Mesendoderm (in vitro differentiated cells): ENCODE results near the gene TOMM22.

Experiments
- DNase-seq: peaks from one replicate; pipeline ENCODE4 v3.0.0; 2013
- H2AK5ac ChIP-seq: 2 replicates; pipeline ENCODE4 v1.6.1; 2013; ENCODE audit warnings: low read length, inconsistent platforms
- H2BK120ac ChIP-seq: 2 replicates; pipeline ENCODE4 v1.6.1; 2013; ENCODE audit warnings: low read depth, mild to moderate bottlenecking, low read length, moderate library complexity, mixed read lengths
- H2BK15ac ChIP-seq: replicated peaks from 2 replicates; pipeline ENCODE4 v1.6.1; 2013; ENCODE audit warnings: low read depth, mild to moderate bottlenecking, moderate library complexity
- H2BK5ac ChIP-seq: 2 replicates; pipeline ENCODE4 v1.6.1; 2013; ENCODE audit warnings: low read length, inconsistent platforms
- H3K18ac ChIP-seq: 2 replicates; pipeline ENCODE4 v1.6.1; 2013; ENCODE audit warnings: mild to moderate bottlenecking, low read length, mixed read lengths
- H3K23ac ChIP-seq: one replicate; pipeline ENCODE4 v1.6.1; 2013; ENCODE audit warnings: low read length
- H3K27ac ChIP-seq: 2 replicates; pipeline ENCODE4 v1.5.1; 2013; ENCODE audit warnings: low read depth, mild to moderate bottlenecking, inconsistent platforms, low read length, moderate library complexity
- H3K27me3 ChIP-seq: 2 replicates; pipeline ENCODE4 v1.6.1; 2013; ENCODE audit warnings: low read length, control low read depth, mild to moderate bottlenecking, inconsistent platforms; ENCODE audit not compliant: insufficient read depth, poor library complexity
- H3K36me3 ChIP-seq: 2 replicates; pipeline ENCODE4 v1.6.1; 2013; ENCODE audit warnings: low read length, inconsistent platforms; ENCODE audit not compliant: control insufficient read depth, insufficient read depth
- H3K4ac ChIP-seq: one replicate; pipeline ENCODE4 v1.6.1; 2013; ENCODE audit warnings: low read depth, mild to moderate bottlenecking, low read length, moderate library complexity
- H3K4me1 ChIP-seq: 2 replicates; pipeline ENCODE4 v1.6.1; 2013; ENCODE audit warnings: low read depth, low read length, inconsistent platforms; ENCODE audit not compliant: control insufficient read depth
- H3K4me2 ChIP-seq: 2 replicates; pipeline ENCODE4 v1.6.1; 2013; ENCODE audit warnings: low read length
- H3K4me3 ChIP-seq: 2 replicates; pipeline ENCODE4 v1.5.1; 2013; ENCODE audit warnings: mild to moderate bottlenecking, low read length
- H3K56ac ChIP-seq: one replicate; pipeline ENCODE4 v1.6.1; 2013; ENCODE audit warnings: low read length
- H3K79me1 ChIP-seq: 2 replicates; pipeline ENCODE4 v1.6.1; 2013; ENCODE audit warnings: low read length, inconsistent platforms
- H3K79me2 ChIP-seq: 2 replicates; pipeline ENCODE4 v1.6.1; 2013; ENCODE audit warnings: mild to moderate bottlenecking, low read length; ENCODE audit not compliant: control insufficient read depth, insufficient read depth
- H3K9ac ChIP-seq: 2 replicates; pipeline ENCODE4 v1.6.1; 2013; ENCODE audit warnings: low read length, inconsistent platforms
- H4K5ac ChIP-seq: one replicate; pipeline ENCODE4 v1.6.1; 2013; ENCODE audit warnings: low read length
- H4K8ac ChIP-seq: one replicate; pipeline ENCODE4 v1.6.1; 2013; ENCODE audit warnings: low read depth, mild to moderate bottlenecking, control low read depth, low read length, moderate library complexity
- WGBS: extraction: QIAGEN DNeasy Blood & Tissue Kit; methylation state at CpG from one replicate; pipeline ENCODE4 v1.1.7; 2013; ENCODE audit warnings: low lambda C conversion rate, missing lambda C conversion rate; ENCODE audit not compliant: insufficient coverage; ENCODE audit errors: extremely low coverage; 5-methylcytosine and 5-hydroxymethylcytosine counted together

Gene TOMM22

GRCh38 chr22:38656256-38657044 lies 25.3 kb upstream of the TOMM22 start, which contains the start of the genes CBY1 and FAM227A:
TSS of gene CBY1 (plus strand) at chr22:38656638. CDS start at chr22:38668055, 11,417 bp downstream.
TSS of gene FAM227A (minus strand) at chr22:38656392. CDS start at chr22:38650168, 6,224 bp downstream.
- no CpG with 5 or more reads among the region's 66 CpGs for WGBS
- Histone ChIP-seq H3K79me2 (no peaks in the 10 kb centered on the region), H3K23ac (no peak within 1 kb of the TSS), H3K4me2 (peak within 1 kb of the TSS; percentile 88), H2BK120ac (no peak within 1 kb of the TSS), H3K79me1 (peaks cover 2% of the 10 kb centered on the region), H3K9ac (peak within 1 kb of the TSS; percentile 86), H4K8ac (no peak within 1 kb of the TSS), H3K4ac (no peak within 1 kb of the TSS), H3K4me1 (no peaks in the 10 kb centered on the region), H3K27ac (peak within 1 kb of the TSS; percentile 32), H2BK15ac (no peak within 1 kb of the TSS), H3K36me3 (no peaks in the 10 kb centered on the region), H3K27me3 (no peaks in the 10 kb centered on the region), H3K18ac (peak within 1 kb of the TSS; percentile 52), H3K56ac (peak within 1 kb of the TSS; percentile 95), H2AK5ac (no peak within 1 kb of the TSS), H4K5ac (no peak within 1 kb of the TSS), H3K4me3 (peak within 1 kb of the TSS; percentile 90), H2BK5ac (peak within 1 kb of the TSS; percentile 93)
- peak; percentile 97 for DNase-seq

DNA sequence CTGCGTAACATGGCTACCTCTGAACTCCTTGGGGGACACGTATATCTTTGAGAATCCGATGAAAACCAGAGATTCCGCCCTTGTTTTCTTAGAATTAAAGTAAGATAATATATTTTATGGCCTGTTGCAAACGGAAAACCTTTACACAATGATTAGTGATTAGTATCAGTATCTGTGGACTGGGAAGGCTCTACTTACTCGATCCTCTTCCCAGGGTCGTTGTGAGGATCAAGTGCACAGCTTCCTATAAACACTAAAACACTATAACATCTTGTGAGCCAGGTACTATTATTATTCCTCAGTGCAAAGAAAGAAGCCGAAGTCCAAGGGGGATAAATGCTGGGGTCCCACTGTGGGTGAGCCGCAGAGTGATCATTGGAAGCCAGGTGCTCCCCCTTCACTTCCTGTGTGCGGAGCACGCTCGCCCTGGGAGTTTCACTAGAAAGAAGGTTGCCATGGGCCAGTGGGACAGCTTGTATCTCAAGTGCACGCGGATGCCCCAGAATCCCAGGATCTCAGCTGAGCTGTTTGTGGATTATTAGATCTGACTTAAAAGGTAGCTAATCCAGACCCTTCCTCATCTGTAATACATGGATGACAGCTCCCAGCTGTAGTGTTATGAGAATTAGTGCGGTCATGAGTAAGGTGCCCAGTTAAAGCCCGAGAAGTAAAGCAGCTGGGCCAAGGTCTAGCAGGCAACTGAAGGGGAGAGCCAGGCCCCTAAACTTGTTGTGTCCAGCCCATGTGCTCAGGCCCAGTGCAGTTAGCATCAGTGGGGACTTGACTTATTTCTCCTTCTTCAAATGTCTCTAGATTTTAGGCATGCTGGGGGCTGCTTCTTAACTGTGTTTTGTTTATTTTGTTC lies 24.5 kb upstream of the TOMM22 start:
- no peak overlapping the region for H2AK5ac ChIP-seq
- H3K4me3 ChIP-seq, result peak overlapping the region; percentile 90
- peak overlapping the region; percentile 95 for H3K56ac ChIP-seq
- peaks cover 2% of the 10 kb centered on the region for H3K79me1 ChIP-seq
- no peak overlapping the region for H3K23ac ChIP-seq
- H2BK120ac ChIP-seq, result no peak overlapping the region
- H3K4me2 ChIP-seq, result peak overlapping the region; percentile 88
- H3K18ac ChIP-seq, result no peak overlapping the region
- peak; percentile 51 for DNase-seq
- no peaks in the 10 kb centered on the region for H3K27me3 ChIP-seq
- H3K4me1 ChIP-seq, result no peaks in the 10 kb centered on the region
- no peak overlapping the region for H2BK5ac ChIP-seq
- H3K4ac ChIP-seq, result no peak overlapping the region
- WGBS, result no CpG with 5 or more reads among the region's 16 CpGs
- no peak overlapping the region for H4K5ac ChIP-seq
- H2BK15ac ChIP-seq, result no peak overlapping the region
- H4K8ac ChIP-seq, result no peak overlapping the region
- H3K27ac ChIP-seq, result no peak overlapping the region
- H3K9ac ChIP-seq, result peak overlapping the region; percentile 86
- no peaks in the 10 kb centered on the region for H3K79me2 ChIP-seq
- H3K36me3 ChIP-seq, result no peaks in the 10 kb centered on the region

DNA sequence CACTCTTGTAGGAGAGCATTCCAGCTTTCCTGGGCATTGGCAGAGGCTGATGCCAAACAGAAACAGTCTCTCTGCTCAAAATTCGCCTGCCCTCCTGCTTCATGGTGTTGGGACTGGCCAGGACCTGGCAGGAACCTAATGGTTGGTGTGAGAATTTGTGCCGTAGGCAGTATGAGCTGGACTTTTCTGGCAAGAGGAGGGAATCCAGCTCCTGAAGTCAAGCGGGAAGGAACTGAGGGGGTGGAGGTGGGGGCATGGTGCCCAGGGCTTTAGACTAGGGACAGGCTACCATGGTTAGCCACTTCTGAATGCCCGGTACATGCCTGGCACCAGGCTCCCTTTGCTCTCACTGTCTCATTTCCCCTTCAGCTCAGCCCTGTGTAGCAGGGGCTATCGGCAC lies 6.9 kb upstream of the TOMM22 start:
- Histone ChIP-seq H2BK15ac (no peak overlapping the region), H3K27me3 (no peaks in the 10 kb centered on the region), H3K4me2 (no peak overlapping the region), H3K9ac (no peak overlapping the region), H3K23ac (no peak overlapping the region), H3K4me3 (no peak overlapping the region), H3K4ac (no peak overlapping the region), H3K79me1 (no peaks in the 10 kb centered on the region), H3K56ac (no peak overlapping the region), H4K5ac (no peak overlapping the region), H2BK5ac (no peak overlapping the region), H3K36me3 (peaks cover 4% of the 10 kb centered on the region), H3K18ac (no peak overlapping the region), H4K8ac (no peak overlapping the region), H3K79me2 (no peaks in the 10 kb centered on the region), H3K27ac (no peak overlapping the region), H2AK5ac (no peak overlapping the region), H2BK120ac (no peak overlapping the region), H3K4me1 (no peaks in the 10 kb centered on the region)
- no CpG with 5 or more reads among the region's 5 CpGs for WGBS
- DNase-seq, result no peak

- Histone ChIP-seq H3K4me2 (no peak overlapping the region), H3K36me3 (peaks cover 4% of the 10 kb centered on the region), H2BK5ac (no peak overlapping the region), H3K4me1 (no peaks in the 10 kb centered on the region), H3K9ac (no peak overlapping the region), H2BK15ac (no peak overlapping the region), H3K18ac (no peak overlapping the region), H3K4me3 (no peak overlapping the region), H3K56ac (no peak overlapping the region), H2BK120ac (no peak overlapping the region), H3K79me2 (no peaks in the 10 kb centered on the region), H4K8ac (no peak overlapping the region), H3K79me1 (no peaks in the 10 kb centered on the region), H3K27ac (no peak overlapping the region), H2AK5ac (no peak overlapping the region), H3K23ac (no peak overlapping the region), H3K4ac (no peak overlapping the region), H3K27me3 (no peaks in the 10 kb centered on the region), H4K5ac (no peak overlapping the region)
- WGBS, result no CpG with 5 or more reads among the region's 3 CpGs
- no peak for DNase-seq
Observed at GRCh38 chr22:38675833-38676232, 5.9 kb upstream of the TOMM22 start.

DNA sequence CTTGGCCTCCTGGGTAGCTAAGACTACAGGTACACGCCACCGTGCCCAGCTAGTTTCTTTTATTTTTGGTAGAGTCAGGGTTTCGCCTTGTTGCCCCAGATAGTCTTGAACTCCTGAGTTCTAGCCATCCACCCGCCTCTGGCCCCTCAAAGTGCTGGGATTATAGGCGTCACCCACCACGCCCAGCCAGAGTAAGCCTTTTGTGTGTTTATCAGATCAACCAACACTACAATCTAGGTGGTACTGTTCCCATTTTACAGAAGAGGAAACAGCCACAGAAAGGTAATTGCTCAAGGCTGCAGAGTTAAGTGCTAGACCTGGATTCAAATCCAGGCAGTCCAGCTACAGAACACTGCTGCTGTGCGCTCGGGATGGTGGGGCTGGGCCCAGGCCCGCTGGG lies 3.1 kb downstream of the TOMM22 start:
- no CpG with 5 or more reads among the region's 9 CpGs for WGBS
- no peak overlapping the region for H2BK120ac ChIP-seq
- no peaks in the 10 kb centered on the region for H3K27me3 ChIP-seq
- H3K4me1 ChIP-seq, result peaks cover 2% of the 10 kb centered on the region
- no peak overlapping the region for H3K23ac ChIP-seq
- H3K18ac ChIP-seq, result no peak overlapping the region
- H3K4me2 ChIP-seq, result no peak overlapping the region
- no peak overlapping the region for H3K56ac ChIP-seq
- peaks cover 7% of the 10 kb centered on the region for H3K36me3 ChIP-seq
- H3K79me2 ChIP-seq, result peaks cover 9% of the 10 kb centered on the region
- H3K4ac ChIP-seq, result no peak overlapping the region
- no peak overlapping the region for H2AK5ac ChIP-seq
- no peak overlapping the region for H3K4me3 ChIP-seq
- H4K5ac ChIP-seq, result no peak overlapping the region
- no peak overlapping the region for H3K27ac ChIP-seq
- no peak for DNase-seq
- H3K9ac ChIP-seq, result no peak overlapping the region
- peaks cover 12% of the 10 kb centered on the region for H3K79me1 ChIP-seq
- H2BK15ac ChIP-seq, result no peak overlapping the region
- H2BK5ac ChIP-seq, result no peak overlapping the region
- H4K8ac ChIP-seq, result no peak overlapping the region
